ENCODE data around the gene NR5A1.

Gene NR5A1

GRCh38 chr9:124514874-124515273 lies 7.7 kb upstream of the NR5A1 start:
- TF ChIP-seq CTCF (IDR thresholded peaks at IDR 0.05; ENCODE audit: low read depth, low read length): no peak
- DNase-seq (ENCODE audit: extremely low read depth, low read depth): no peak

GRCh38 chr9:124514125-124514524 lies 6.9 kb upstream of the NR5A1 start:
- TF ChIP-seq CTCF (IDR thresholded peaks at IDR 0.05; ENCODE audit: low read depth, low read length): no peak
- DNase-seq (ENCODE audit: extremely low read depth, low read depth): no peak

GRCh38 chr9:124513376-124513994 lies 6.3 kb upstream of the NR5A1 start:
- TF ChIP-seq CTCF (IDR thresholded peaks at IDR 0.05; ENCODE audit: low read depth, low read length): no peak
- no peak for DNase-seq (ENCODE audit: extremely low read depth, low read depth)

GRCh38 chr9:124512806-124513204 lies 5.6 kb upstream of the NR5A1 start:
- no peak for TF ChIP-seq CTCF (IDR thresholded peaks at IDR 0.05; ENCODE audit: low read depth, low read length)
- no peak for DNase-seq (ENCODE audit: extremely low read depth, low read depth)

- no peak for DNase-seq (ENCODE audit: extremely low read depth, low read depth)
- no peak for TF ChIP-seq CTCF (IDR thresholded peaks at IDR 0.05; ENCODE audit: low read depth, low read length)
These were observed 4.9 kb upstream of the NR5A1 start for GRCh38 chr9:124511891-124512805.

- TF ChIP-seq CTCF (IDR thresholded peaks at IDR 0.05; ENCODE audit: low read depth, low read length): no peak
- no peak for DNase-seq (ENCODE audit: extremely low read depth, low read depth)
These were observed 4.2 kb upstream of the NR5A1 start for GRCh38 chr9:124511426-124511840.

Measured in AG09319 (cell line).